ENCODE data around the gene MKI67.

The MKI67 gene

GRCh38 chr10:128122931-128123330, 3.3 kb downstream of the MKI67 start:
- DNase-seq (ENCODE audit: low read depth, low spot score) = no peak
- TF ChIP-seq, protein P1, sequence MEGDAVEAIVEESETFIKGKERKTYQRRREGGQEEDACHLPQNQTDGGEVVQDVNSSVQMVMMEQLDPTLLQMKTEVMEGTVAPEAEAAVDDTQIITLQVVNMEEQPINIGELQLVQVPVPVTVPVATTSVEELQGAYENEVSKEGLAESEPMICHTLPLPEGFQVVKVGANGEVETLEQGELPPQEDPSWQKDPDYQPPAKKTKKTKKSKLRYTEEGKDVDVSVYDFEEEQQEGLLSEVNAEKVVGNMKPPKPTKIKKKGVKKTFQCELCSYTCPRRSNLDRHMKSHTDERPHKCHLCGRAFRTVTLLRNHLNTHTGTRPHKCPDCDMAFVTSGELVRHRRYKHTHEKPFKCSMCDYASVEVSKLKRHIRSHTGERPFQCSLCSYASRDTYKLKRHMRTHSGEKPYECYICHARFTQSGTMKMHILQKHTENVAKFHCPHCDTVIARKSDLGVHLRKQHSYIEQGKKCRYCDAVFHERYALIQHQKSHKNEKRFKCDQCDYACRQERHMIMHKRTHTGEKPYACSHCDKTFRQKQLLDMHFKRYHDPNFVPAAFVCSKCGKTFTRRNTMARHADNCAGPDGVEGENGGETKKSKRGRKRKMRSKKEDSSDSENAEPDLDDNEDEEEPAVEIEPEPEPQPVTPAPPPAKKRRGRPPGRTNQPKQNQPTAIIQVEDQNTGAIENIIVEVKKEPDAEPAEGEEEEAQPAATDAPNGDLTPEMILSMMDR (IDR thresholded peaks at IDR 0.05; ENCODE audit: low read depth, low read length) = no peak
- in situ Hi-C loops (cut with HindIII; ENCODE audit: low sequenced_read_pairs) = no loop called here

DNA sequence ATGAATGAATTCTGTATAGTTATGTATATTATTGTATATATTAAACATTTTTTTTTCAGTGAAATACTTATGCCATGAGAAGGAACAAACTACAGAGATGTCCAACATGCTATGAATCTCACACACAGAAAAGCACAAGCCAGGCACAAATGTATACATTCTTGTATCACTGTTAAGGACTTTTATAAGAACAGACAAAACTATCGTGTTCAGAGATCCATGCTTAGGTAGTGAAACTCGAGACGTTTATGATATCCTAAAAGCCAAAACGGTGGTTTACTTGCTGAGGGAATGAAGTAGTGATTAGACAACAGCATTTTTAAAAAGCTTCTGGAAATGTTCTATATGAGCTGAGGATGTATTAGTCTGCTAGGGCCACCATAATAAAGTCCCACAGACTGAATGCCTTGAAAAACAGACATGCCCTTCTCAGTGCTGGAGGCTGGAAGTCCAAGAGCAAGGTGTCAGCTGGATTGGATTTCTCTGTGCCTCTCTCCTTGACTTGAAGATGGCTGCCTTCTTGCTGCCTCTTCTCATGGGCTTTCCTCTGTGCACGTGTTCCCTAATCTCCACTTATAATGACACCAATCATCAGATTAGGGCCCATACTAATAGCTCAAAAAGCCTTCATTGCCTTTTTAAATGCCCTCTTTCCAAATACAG, 4.3 kb downstream of the MKI67 start:
- no peak for DNase-seq (ENCODE audit: low read depth, low spot score)
- TF ChIP-seq, protein P1 (IDR thresholded peaks at IDR 0.05; ENCODE audit: low read depth, low read length) = no peak
- H3K4me3 ChIP-seq (ENCODE audit: low read depth, low read length) = no peak overlapping the region
- in situ Hi-C loops (cut with HindIII; ENCODE audit: low sequenced_read_pairs) = no loop called here

More at GRCh38 chr10:128122931-128123330, 3.3 kb downstream of the MKI67 start:
- H3K4me3 ChIP-seq (ENCODE audit: low read depth, low read length) = no peak overlapping the region

GRCh38 chr10:128116851-128117615, 9.2 kb downstream of the MKI67 start:
- in situ Hi-C loops (cut with HindIII; ENCODE audit: low sequenced_read_pairs) = no loop called here
- TF ChIP-seq, protein P1 (IDR thresholded peaks at IDR 0.05; ENCODE audit: low read depth, low read length) = peak; percentile 17

GRCh38 chr10:128116187-128116586, 10.0 kb downstream of the MKI67 start:
- in situ Hi-C loops (cut with HindIII; ENCODE audit: low sequenced_read_pairs) = no loop called here
- H3K4me3 ChIP-seq (ENCODE audit: low read depth, low read length) = no peak overlapping the region
- DNase-seq (ENCODE audit: low read depth, low spot score) = no peak
- TF ChIP-seq, protein P1 (IDR thresholded peaks at IDR 0.05; ENCODE audit: low read depth, low read length) = no peak

More at GRCh38 chr10:128116851-128117615, 9.2 kb downstream of the MKI67 start:
- no peak overlapping the region for H3K4me3 ChIP-seq (ENCODE audit: low read depth, low read length)
- DNase-seq (ENCODE audit: low read depth, low spot score) = no peak

- H3K4me3 ChIP-seq (ENCODE audit: low read depth, low read length) = no peak overlapping the region
- TF ChIP-seq, protein P1 (IDR thresholded peaks at IDR 0.05; ENCODE audit: low read depth, low read length) = no peak
- in situ Hi-C loops (cut with HindIII; ENCODE audit: low sequenced_read_pairs) = no loop called here
- DNase-seq (ENCODE audit: low read depth, low spot score) = no peak
Measured at GRCh38 chr10:128115356-128115755, 10.9 kb downstream of the MKI67 start.

GRCh38 chr10:128114901-128115300, 11.3 kb downstream of the MKI67 start:
- TF ChIP-seq, protein P1 (IDR thresholded peaks at IDR 0.05; ENCODE audit: low read depth, low read length) = no peak
- no peak overlapping the region for H3K4me3 ChIP-seq (ENCODE audit: low read depth, low read length)
- in situ Hi-C loops (cut with HindIII; ENCODE audit: low sequenced_read_pairs) = no loop called here
- DNase-seq (ENCODE audit: low read depth, low spot score) = no peak
